K562 (cell line): ENCODE data around the gene FXR1. TPM values are rescaled to one million over a fixed set of nuclear protein-coding genes. Genes with fewer than 3 reads are reported as not detected.

Experiments
- ATAC-seq: fragments of 200-7000 bp; cut with Tn5 transposase; 3 replicates; pipeline ENCODE4 v1.9.1; 2020; ENCODE audit warnings: moderate library complexity
- BruUV-seq: library from RNA; stranded (reverse); fragments of 400-500 nt; replicated peaks from 2 replicates; lab custom pipeline; 2021; lab: Mats Ljungman, UMichigan
- CTCF ChIA-PET: fragments of 300-600 bp; formaldehyde crosslinking; extraction: SDS; loops from one replicate; lab custom pipeline; 2021; ENCODE audit warnings: low intra/inter-chr PET ratio; lab: Yijun Ruan, JAX
- POLR2A ChIA-PET: fragments of 300-600, 350-650 bp; sonication (Branson Sonifier 250); formaldehyde crosslinking; extraction: SDS; loops from one replicate; lab custom pipeline; 2021; ENCODE audit warnings: antibody characterized with exemption, inconsistent platforms; lab: Yijun Ruan, JAX
- DNase-seq, 4 experiments: peaks; one replicate each; pipeline versions ENCODE4 v3.0.0 to v3.0.0-alpha.2; 2011 to 2018; ENCODE audit warnings: low spot score in 3 of 4, mixed read lengths in 3 of 4; ENCODE audit errors: extremely low read depth in 1 of 4
- FAIRE-seq: peaks from 2 replicates; lab custom pipeline; 2011; peaks lifted over from hg19 to GRCh38; lab: Jason Lieb, UNC
- H2AFZ ChIP-seq: 2 replicates; pipeline ENCODE4 v1.6.0; 2011; ENCODE audit warnings: low read depth, low read length, control low read depth, inconsistent platforms
- H3K27ac ChIP-seq: fragments of 200-600 bp; 3 replicates; pipeline ENCODE4 v1.8.0; 2011; ENCODE audit warnings: low read depth, mild to moderate bottlenecking, control low read depth, inconsistent platforms, low read length, moderate library complexity, mixed read lengths; ENCODE audit errors: extremely low read depth
- H3K27me3 ChIP-seq, 2 experiments: fragments of 300-600 bp in 1 of 2; 2 replicates in 1 of 2; 3 replicates in 1 of 2; pipeline versions ENCODE4 v1.6.0 to v1.8.0; 2011; ENCODE audit warnings: inconsistent platforms in 2 of 2, low read length in 2 of 2, mild to moderate bottlenecking in 1 of 2, mixed read lengths in 1 of 2, moderate library complexity in 1 of 2; ENCODE audit not compliant: control insufficient read depth in 2 of 2, insufficient read depth in 2 of 2
- H3K36me3 ChIP-seq: fragments of 300-600 bp; 3 replicates; pipeline ENCODE4 v1.8.0; 2011; ENCODE audit warnings: mild to moderate bottlenecking, low read length, inconsistent platforms; ENCODE audit not compliant: control insufficient read depth, insufficient read depth
- H3K4me1 ChIP-seq, 2 experiments: fragments of 200-600 bp in 1 of 2; replicated peaks in 1 of 2; 2 replicates in 1 of 2; 3 replicates in 1 of 2; pipeline versions ENCODE4 v1.5.1 to v1.8.0; 2011; ENCODE audit warnings: inconsistent platforms in 2 of 2, low read length in 2 of 2, mild to moderate bottlenecking in 1 of 2, mixed read lengths in 1 of 2, moderate library complexity in 1 of 2; ENCODE audit not compliant: control insufficient read depth in 2 of 2, insufficient read depth in 2 of 2
- H3K4me2 ChIP-seq: 2 replicates; pipeline ENCODE4 v1.6.1; 2011; ENCODE audit warnings: low read length, control low read depth, inconsistent platforms, mixed read lengths; ENCODE audit not compliant: insufficient read depth
- H3K4me3 ChIP-seq: fragments of 200-600 bp; sonication (generic), shearing (Covaris generic); 2 replicates; pipeline ENCODE4 v1.5.1; 2016; ENCODE audit warnings: control low read depth, inconsistent platforms
- H3K79me2 ChIP-seq: fragments of 200-600 bp; 3 replicates; pipeline ENCODE4 v1.8.0; 2011; ENCODE audit warnings: low read length, inconsistent platforms; ENCODE audit not compliant: control insufficient read depth, insufficient read depth
- H3K9ac ChIP-seq, 2 experiments: 2 replicates each; pipeline versions ENCODE4 v1.6.0 to v1.6.1; 2011; ENCODE audit warnings: low read depth in 2 of 2, low read length in 2 of 2, control low read depth in 1 of 2, inconsistent platforms in 1 of 2, mild to moderate bottlenecking in 1 of 2, mixed read lengths in 1 of 2; ENCODE audit not compliant: insufficient read depth in 1 of 2
- H3K9me1 ChIP-seq: one replicate; pipeline ENCODE4 v1.6.0; 2011; ENCODE audit warnings: inconsistent platforms, mild to moderate bottlenecking, low read length, moderate library complexity; ENCODE audit not compliant: control insufficient read depth, insufficient read depth
- H3K9me3 ChIP-seq: replicated peaks from 2 replicates; pipeline ENCODE4 v1.5.1; 2011; ENCODE audit warnings: low read depth, low read length, inconsistent platforms; ENCODE audit not compliant: control insufficient read depth, insufficient read depth
- H4K20me1 ChIP-seq: replicated peaks from 2 replicates; pipeline ENCODE4 v1.6.1; 2011; ENCODE audit warnings: low read length, inconsistent platforms, mixed read lengths; ENCODE audit not compliant: control insufficient read depth, insufficient read depth
- CBX3 ChIP-seq, 2 experiments: IDR thresholded peaks; 1 replicate in 1 of 2; 2 replicates in 1 of 2; pipeline ENCODE4 v1.6.1; 2012; ENCODE audit warnings: inconsistent platforms in 2 of 2, low read length in 2 of 2, borderline replicate concordance in 1 of 2, control low read depth in 1 of 2
- WGBS: fragments of 100-300 bp; shearing (Covaris generic); methylation state at CpG from one replicate; pipeline ENCODE4 v1.1.6; 2016; ENCODE audit warnings: low coverage, mixed read lengths; ENCODE audit not compliant: insufficient coverage; ENCODE audit errors: missing lambda C conversion rate; 5-methylcytosine and 5-hydroxymethylcytosine counted together
- in situ Hi-C: fragments of 300-500 bp; cut with MboI; formaldehyde crosslinking; loops from 4 replicates; pipeline ENCODE4 v1.15.0; 2018; ENCODE audit warnings: inconsistent platforms, mixed read lengths
- intact Hi-C: fragments of 100-400 bp; cut with micrococcal nuclease; formaldehyde crosslinking; loops from 2 replicates; pipeline ENCODE4 v1.14.2; 2022
- polyA plus RNA-seq, 8 experiments: library from polyadenylated mRNA; depleted of rRNA in 4 of 8; stranded (reverse) in 5 of 8; unstranded in 3 of 8; fragments of >200 nt; fragmentation: Nextera tagmentation in 2 of 8; fragmentation: Illumina TruSeq in 1 of 8; extraction: Ambion mirVana in 2 of 8; extraction: Trizol in 1 of 8; gene quantifications; 2 replicates each; pipeline versions ENCODE4 v1.2.1 to v1.2.3, GENCODE V29; 2011 to 2014; ENCODE audit warnings: inconsistent platforms in 1 of 8, missing spikeins in 1 of 8
- total RNA-seq, 7 experiments: library from RNA; depleted of rRNA in 6 of 7; stranded (reverse); fragments of >200 nt in 6 of 7; fragmentation: Illumina TruSeq in 2 of 7; extraction: Trizol in 2 of 7; gene quantifications; 2 replicates each; pipeline versions ENCODE4 v1.2.1 to v1.2.3, GENCODE V29; 2011 to 2021; ENCODE audit warnings: low replicate concordance in 1 of 7
- TF ChIP-seq, protein P1 (sequence below), 2 experiments: fragments of 450-650 bp; formaldehyde crosslinking in 1 of 2; IDR thresholded peaks; 2 replicates each; pipeline versions ENCODE4 v1.4.0 to v1.6.1; 2014 to 2020; ENCODE audit warnings: mild to moderate bottlenecking in 2 of 2, borderline replicate concordance in 1 of 2, low read depth in 1 of 2

Gene FXR1
- total and polyA plus RNA-seq, 9 of the 15 experiments (the other 6 are each of a cell fraction or from before 2014, with no cell fraction given): 59.4 to 177 (median 136) TPM

DNA sequence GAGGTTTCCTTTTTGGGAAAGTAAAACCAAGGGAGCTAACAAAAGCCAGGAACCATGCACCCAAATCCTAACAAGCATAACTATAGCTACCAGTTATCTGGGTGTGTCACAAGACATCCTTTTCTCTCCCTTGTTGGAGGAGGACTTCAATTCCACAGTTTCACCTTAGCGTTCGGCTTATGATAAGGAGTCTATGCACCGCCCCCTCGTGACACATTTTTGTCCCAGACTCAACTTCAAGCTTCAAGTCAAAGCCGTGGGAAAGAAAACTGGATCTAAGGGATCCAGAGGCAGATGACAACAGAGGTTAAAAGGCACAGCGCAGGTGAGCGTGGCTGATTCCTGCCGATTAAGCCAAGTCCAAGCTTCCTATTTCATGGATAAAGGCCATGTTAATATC lies 13.9 kb upstream of the FXR1 start:
- DNase-seq (peak in 1 of 4 experiments; percentile 31), ATAC-seq (peak; percentile 48; the same call in 1 of the 3 replicates), FAIRE-seq (peak; percentile 6)
- BruUV-seq: no TSS peak
- no peak overlapping the region for H3K9ac ChIP-seq
- 10% methylated on average over 8 of the region's 8 CpGs for WGBS
- no peaks in the 10 kb centered on the region for H3K79me2 ChIP-seq
- no peak overlapping the region for H3K4me3 ChIP-seq
- no peaks in the 10 kb centered on the region for H3K9me1 ChIP-seq
- no peak overlapping the region for H3K4me2 ChIP-seq
- H3K4me1 ChIP-seq: no peaks in the 10 kb centered on the region; a peak in 1 of 5 replicates
- intact Hi-C loops: loop anchor here (2.0 kb wide), 1 partner anchor 94 kb away; no protein-coding TSS in a partner anchor
- TF ChIP-seq, protein P1, sequence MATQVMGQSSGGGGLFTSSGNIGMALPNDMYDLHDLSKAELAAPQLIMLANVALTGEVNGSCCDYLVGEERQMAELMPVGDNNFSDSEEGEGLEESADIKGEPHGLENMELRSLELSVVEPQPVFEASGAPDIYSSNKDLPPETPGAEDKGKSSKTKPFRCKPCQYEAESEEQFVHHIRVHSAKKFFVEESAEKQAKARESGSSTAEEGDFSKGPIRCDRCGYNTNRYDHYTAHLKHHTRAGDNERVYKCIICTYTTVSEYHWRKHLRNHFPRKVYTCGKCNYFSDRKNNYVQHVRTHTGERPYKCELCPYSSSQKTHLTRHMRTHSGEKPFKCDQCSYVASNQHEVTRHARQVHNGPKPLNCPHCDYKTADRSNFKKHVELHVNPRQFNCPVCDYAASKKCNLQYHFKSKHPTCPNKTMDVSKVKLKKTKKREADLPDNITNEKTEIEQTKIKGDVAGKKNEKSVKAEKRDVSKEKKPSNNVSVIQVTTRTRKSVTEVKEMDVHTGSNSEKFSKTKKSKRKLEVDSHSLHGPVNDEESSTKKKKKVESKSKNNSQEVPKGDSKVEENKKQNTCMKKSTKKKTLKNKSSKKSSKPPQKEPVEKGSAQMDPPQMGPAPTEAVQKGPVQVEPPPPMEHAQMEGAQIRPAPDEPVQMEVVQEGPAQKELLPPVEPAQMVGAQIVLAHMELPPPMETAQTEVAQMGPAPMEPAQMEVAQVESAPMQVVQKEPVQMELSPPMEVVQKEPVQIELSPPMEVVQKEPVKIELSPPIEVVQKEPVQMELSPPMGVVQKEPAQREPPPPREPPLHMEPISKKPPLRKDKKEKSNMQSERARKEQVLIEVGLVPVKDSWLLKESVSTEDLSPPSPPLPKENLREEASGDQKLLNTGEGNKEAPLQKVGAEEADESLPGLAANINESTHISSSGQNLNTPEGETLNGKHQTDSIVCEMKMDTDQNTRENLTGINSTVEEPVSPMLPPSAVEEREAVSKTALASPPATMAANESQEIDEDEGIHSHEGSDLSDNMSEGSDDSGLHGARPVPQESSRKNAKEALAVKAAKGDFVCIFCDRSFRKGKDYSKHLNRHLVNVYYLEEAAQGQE (IDR thresholded peaks at IDR 0.05; ENCODE audit: borderline replicate concordance): peak; percentile 7; the same call in 1 of the 2 replicates
- TF ChIP-seq, protein P1 (CRISPR knock-in tag; IDR thresholded peaks at IDR 0.05; ENCODE audit: low read depth): no peak
- TF ChIP-seq CBX3 (IDR thresholded peaks at IDR 0.05; ENCODE audit: borderline replicate concordance in 1 of 2, low read length in 2 of 2): no peak
- no peak overlapping the region for H2AFZ ChIP-seq
- no peaks in the 10 kb centered on the region for H4K20me1 ChIP-seq
- ChIA-PET POLR2A (interaction anchor here (3.5 kb wide), 1 partner anchor 14 kb away, joined by 15 read pairs; the partner anchor contains the start of gene FXR1), CTCF (no interaction called here)
- in situ Hi-C loops: no loop called here
- H3K27ac ChIP-seq: no peak overlapping the region
- H3K9me3 ChIP-seq: no peaks in the 10 kb centered on the region; the same call in 1 of the 2 replicates
- no peaks in the 10 kb centered on the region for H3K36me3 ChIP-seq
- H3K27me3 ChIP-seq: no peaks in the 10 kb centered on the region
